Activated CD8-positive, alpha-beta T cell treated with anti-CD3 and anti-CD28 coated beads for 36 hours (primary cell): ENCODE data around the gene LEMD2. TPM values are rescaled to one million over a fixed set of nuclear protein-coding genes. Genes with fewer than 3 reads are reported as not detected.
A peak's percentile ranks its signal among the peaks of the same experiment; 100 is the strongest.

Experiments used
- ATAC-seq: fragments of 200-7000 bp; cut with Tn5 transposase; one replicate; pipeline ENCODE4 v1.10.0; 2021; ENCODE audit warnings: mild to moderate bottlenecking, moderate library complexity
- CTCF ChIA-PET: fragments of 350-600 bp; sonication (Branson Sonifier 250); formaldehyde crosslinking; loops from one replicate; lab custom pipeline; 2021; ENCODE audit warnings: antibody characterized with exemption; lab: Charles Lee
- POLR2A ChIA-PET: fragments of 350-600 bp; sonication (Branson Sonifier 250); formaldehyde crosslinking; loops from one replicate; lab custom pipeline; 2021; ENCODE audit warnings: antibody characterized with exemption; lab: Charles Lee
- DNase-seq: peaks from one replicate; pipeline ENCODE4 v3.0.0-alpha.2; 2020
- H3K27ac Mint-ChIP-seq: one replicate; pipeline ENCODE4 v1.8.0; 2021; ENCODE audit warnings: mild to moderate bottlenecking, mixed read lengths
- H3K27me3 Mint-ChIP-seq: one replicate; pipeline ENCODE4 v1.8.0; 2021; ENCODE audit warnings: mixed read lengths
- H3K36me3 Mint-ChIP-seq: one replicate; pipeline ENCODE4 v1.8.0; 2021; ENCODE audit warnings: low read depth, mixed read lengths
- H3K4me1 Mint-ChIP-seq: one replicate; pipeline ENCODE4 v1.8.0; 2021; ENCODE audit warnings: low read depth, mixed read lengths
- H3K4me3 Mint-ChIP-seq: one replicate; pipeline ENCODE4 v1.8.0; 2021; ENCODE audit warnings: mild to moderate bottlenecking, moderate library complexity, mixed read lengths
- H3K9me3 Mint-ChIP-seq: one replicate; pipeline ENCODE4 v1.8.0; 2021; ENCODE audit warnings: mixed read lengths
- CTCF ChIP-seq: fragments of 200-600 bp; IDR thresholded peaks from one replicate; pipeline ENCODE4 v1.8.0; 2022; ENCODE audit warnings: antibody characterized with exemption, mild to moderate bottlenecking
- intact Hi-C: fragments of 100-400 bp; cut with micrococcal nuclease; formaldehyde crosslinking; loops from one replicate; pipeline ENCODE4 v1.10.0; 2022
- total RNA-seq, 2 experiments: library from RNA; stranded (reverse); gene quantifications; one replicate each; pipeline ENCODE4 v1.2.3, GENCODE V29; 2021

The LEMD2 gene
- total RNA-seq, 2 experiments from 2014 or later: 40.1 to 41.5 TPM

- intact Hi-C loops: no loop called here
These were observed 593 bp upstream of the LEMD2 start for GRCh38 chr6:33789550-33789895.

GRCh38 chr6:33787954-33788693, 806 bp downstream of the LEMD2 start:
- intact Hi-C loops: no loop called here
- Mint-ChIP-seq H3K36me3 (peaks cover 16% of the 10 kb centered on the region), H3K27me3 (no peaks in the 10 kb centered on the region), H3K9me3 (no peaks in the 10 kb centered on the region), H3K4me3 (peak overlapping the region; percentile 85), H3K4me1 (peaks cover 43% of the 10 kb centered on the region), H3K27ac (peak overlapping the region; percentile 93)
- CTCF ChIA-PET: interaction anchor here (0.7 to 5.2 kb wide), 7 partner anchors 9 to 85 kb away, joined by 3 to 43 read pairs (median 4); partner anchors contain the start of gene UQCC2
- POLR2A ChIA-PET: interaction anchor here (1.0 to 3.3 kb wide), 7 partner anchors 9 to 116 kb away, joined by 3 to 15 read pairs (median 4); no protein-coding TSS in a partner anchor
- no peak for TF ChIP-seq CTCF
- ATAC-seq: peak; percentile 61
- DNase-seq: peak; percentile 74

More at GRCh38 chr6:33789550-33789895, 593 bp upstream of the LEMD2 start:
- ATAC-seq (no peak), DNase-seq (no peak)
- CTCF ChIA-PET: interaction anchor here (1.9 kb wide), 1 partner anchor 22 kb away, joined by 6 read pairs; no protein-coding TSS in a partner anchor
- H3K4me3 Mint-ChIP-seq: peak overlapping the region; percentile 74
- no peak for TF ChIP-seq CTCF
- H3K27me3 Mint-ChIP-seq: no peaks in the 10 kb centered on the region
- H3K4me1 Mint-ChIP-seq: peaks cover 36% of the 10 kb centered on the region
- H3K9me3 Mint-ChIP-seq: no peaks in the 10 kb centered on the region
- POLR2A ChIA-PET: interaction anchor here (1.4 to 1.5 kb wide), 2 partner anchors 16 to 68 kb away, joined by 4 to 5 read pairs; no protein-coding TSS in a partner anchor
- peak overlapping the region; percentile 86 for H3K27ac Mint-ChIP-seq
- H3K36me3 Mint-ChIP-seq: peaks cover 7% of the 10 kb centered on the region

GRCh38 chr6:33787346-33787953, 1.5 kb downstream of the LEMD2 start:
- peak; percentile 6 for ATAC-seq

GRCh38 chr6:33786736-33787135, 2.2 kb downstream of the LEMD2 start:
- peak overlapping the region; percentile 85 for H3K4me3 Mint-ChIP-seq

More at GRCh38 chr6:33787346-33787953, 1.5 kb downstream of the LEMD2 start:
- Mint-ChIP-seq H3K4me1 (peaks cover 43% of the 10 kb centered on the region), H3K9me3 (no peaks in the 10 kb centered on the region), H3K4me3 (peak overlapping the region; percentile 85), H3K27ac (peak overlapping the region; percentile 93), H3K36me3 (peaks cover 20% of the 10 kb centered on the region), H3K27me3 (no peaks in the 10 kb centered on the region)
- POLR2A ChIA-PET: interaction anchor here (1.0 to 3.3 kb wide), 5 partner anchors 9 to 117 kb away, joined by 3 to 15 read pairs (median 4); no protein-coding TSS in a partner anchor
- TF ChIP-seq CTCF: no peak
- intact Hi-C loops: no loop called here
- CTCF ChIA-PET: interaction anchor here (0.7 to 5.2 kb wide), 6 partner anchors 9 to 85 kb away, joined by 3 to 43 read pairs (median 5); no protein-coding TSS in a partner anchor
- no peak for DNase-seq

More at GRCh38 chr6:33786736-33787135, 2.2 kb downstream of the LEMD2 start:
- no peak for TF ChIP-seq CTCF
- peaks cover 43% of the 10 kb centered on the region for H3K4me1 Mint-ChIP-seq
- ChIA-PET CTCF (interaction anchor here (1.3 to 5.2 kb wide), 2 partner anchors 8 to 15 kb away, joined by 4 to 43 read pairs; no protein-coding TSS in a partner anchor), POLR2A (interaction anchor here (0.5 to 3.3 kb wide), 4 partner anchors 8 to 182 kb away, joined by 3 to 15 read pairs (median 4); no protein-coding TSS in a partner anchor)
- no peaks in the 10 kb centered on the region for H3K27me3 Mint-ChIP-seq
- intact Hi-C loops: no loop called here
- peak overlapping the region; percentile 8 for H3K27ac Mint-ChIP-seq
- H3K9me3 Mint-ChIP-seq: no peaks in the 10 kb centered on the region
- DNase-seq (no peak), ATAC-seq (no peak)
- peaks cover 25% of the 10 kb centered on the region for H3K36me3 Mint-ChIP-seq
